SK-N-SH treated with all-trans-retinoic acid at 6 μM for 48 hours (cell line): ENCODE measurements around the gene TMEM14A.

Experiments used
- ARNTL ChIP-seq: fragments of 450-650 bp; formaldehyde crosslinking; IDR thresholded peaks from 2 replicates; pipeline ENCODE4 v1.5.0; 2020; ENCODE audit warnings: low read depth, mild to moderate bottlenecking, moderate library complexity, borderline replicate concordance
- ESRRG ChIP-seq: fragments of 250-450 bp; sonication (Bioruptor Pico); IDR thresholded peaks from 2 replicates; pipeline ENCODE4 v1.6.1; 2021; ENCODE audit warnings: mild to moderate bottlenecking
- SNAI2 ChIP-seq: fragments of 250-450 bp; sonication (Bioruptor Pico); IDR thresholded peaks from 2 replicates; pipeline ENCODE4 v1.5.0; 2020; ENCODE audit warnings: mild to moderate bottlenecking, moderate library complexity
- ZFP3 ChIP-seq: fragments of 250-450 bp; sonication (Bioruptor Pico); IDR thresholded peaks from 2 replicates; pipeline ENCODE4 v1.5.0; 2020; ENCODE audit warnings: mild to moderate bottlenecking, moderate library complexity
- ZFP30 ChIP-seq: fragments of 450-650 bp; formaldehyde crosslinking; IDR thresholded peaks from 2 replicates; pipeline ENCODE4 v1.5.0; 2022; ENCODE audit warnings: mild to moderate bottlenecking, moderate library complexity
- ZNF565 ChIP-seq: fragments of 450-650 bp; formaldehyde crosslinking; conservative IDR thresholded peaks from 2 replicates; pipeline ENCODE4 v1.5.0; 2020; ENCODE audit warnings: low read depth, mild to moderate bottlenecking, moderate library complexity
- TF ChIP-seq, protein P1 (sequence below): fragments of 250-450 bp; sonication (Bioruptor Pico); IDR thresholded peaks from 2 replicates; pipeline ENCODE4 v1.8.0; 2021; ENCODE audit warnings: low read depth, mild to moderate bottlenecking, moderate library complexity, borderline replicate concordance
- TF ChIP-seq, protein P2 (sequence below): fragments of 250-450 bp; sonication (Bioruptor Pico); IDR thresholded peaks from 2 replicates; pipeline ENCODE4 v1.8.0; 2020; ENCODE audit warnings: mild to moderate bottlenecking, moderate library complexity, borderline replicate concordance
- TF ChIP-seq, protein P3 (sequence below): fragments of 250-450 bp; sonication (Bioruptor Pico); IDR thresholded peaks from 2 replicates; pipeline ENCODE4 v1.5.1; 2021; ENCODE audit warnings: mild to moderate bottlenecking, moderate library complexity

- TF ChIP-seq, protein P1, sequence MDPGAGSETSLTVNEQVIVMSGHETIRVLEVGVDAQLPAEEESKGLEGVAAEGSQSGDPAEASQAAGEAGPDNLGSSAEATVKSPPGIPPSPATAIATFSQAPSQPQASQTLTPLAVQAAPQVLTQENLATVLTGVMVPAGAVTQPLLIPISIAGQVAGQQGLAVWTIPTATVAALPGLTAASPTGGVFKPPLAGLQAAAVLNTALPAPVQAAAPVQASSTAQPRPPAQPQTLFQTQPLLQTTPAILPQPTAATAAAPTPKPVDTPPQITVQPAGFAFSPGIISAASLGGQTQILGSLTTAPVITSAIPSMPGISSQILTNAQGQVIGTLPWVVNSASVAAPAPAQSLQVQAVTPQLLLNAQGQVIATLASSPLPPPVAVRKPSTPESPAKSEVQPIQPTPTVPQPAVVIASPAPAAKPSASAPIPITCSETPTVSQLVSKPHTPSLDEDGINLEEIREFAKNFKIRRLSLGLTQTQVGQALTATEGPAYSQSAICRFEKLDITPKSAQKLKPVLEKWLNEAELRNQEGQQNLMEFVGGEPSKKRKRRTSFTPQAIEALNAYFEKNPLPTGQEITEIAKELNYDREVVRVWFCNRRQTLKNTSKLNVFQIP (CRISPR knock-in tag), result no peak
- TF ChIP-seq ZFP30 (CRISPR knock-in tag) (no peak), ZNF565 (CRISPR knock-in tag) (no peak), ESRRG (no peak), ZFP3 (CRISPR knock-in tag) (no peak), ARNTL (CRISPR knock-in tag) (no peak), SNAI2 (no peak)
- TF ChIP-seq, protein P2, sequence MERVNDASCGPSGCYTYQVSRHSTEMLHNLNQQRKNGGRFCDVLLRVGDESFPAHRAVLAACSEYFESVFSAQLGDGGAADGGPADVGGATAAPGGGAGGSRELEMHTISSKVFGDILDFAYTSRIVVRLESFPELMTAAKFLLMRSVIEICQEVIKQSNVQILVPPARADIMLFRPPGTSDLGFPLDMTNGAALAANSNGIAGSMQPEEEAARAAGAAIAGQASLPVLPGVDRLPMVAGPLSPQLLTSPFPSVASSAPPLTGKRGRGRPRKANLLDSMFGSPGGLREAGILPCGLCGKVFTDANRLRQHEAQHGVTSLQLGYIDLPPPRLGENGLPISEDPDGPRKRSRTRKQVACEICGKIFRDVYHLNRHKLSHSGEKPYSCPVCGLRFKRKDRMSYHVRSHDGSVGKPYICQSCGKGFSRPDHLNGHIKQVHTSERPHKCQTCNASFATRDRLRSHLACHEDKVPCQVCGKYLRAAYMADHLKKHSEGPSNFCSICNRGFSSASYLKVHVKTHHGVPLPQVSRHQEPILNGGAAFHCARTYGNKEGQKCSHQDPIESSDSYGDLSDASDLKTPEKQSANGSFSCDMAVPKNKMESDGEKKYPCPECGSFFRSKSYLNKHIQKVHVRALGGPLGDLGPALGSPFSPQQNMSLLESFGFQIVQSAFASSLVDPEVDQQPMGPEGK (CRISPR knock-in tag), result no peak
- TF ChIP-seq, protein P3, sequence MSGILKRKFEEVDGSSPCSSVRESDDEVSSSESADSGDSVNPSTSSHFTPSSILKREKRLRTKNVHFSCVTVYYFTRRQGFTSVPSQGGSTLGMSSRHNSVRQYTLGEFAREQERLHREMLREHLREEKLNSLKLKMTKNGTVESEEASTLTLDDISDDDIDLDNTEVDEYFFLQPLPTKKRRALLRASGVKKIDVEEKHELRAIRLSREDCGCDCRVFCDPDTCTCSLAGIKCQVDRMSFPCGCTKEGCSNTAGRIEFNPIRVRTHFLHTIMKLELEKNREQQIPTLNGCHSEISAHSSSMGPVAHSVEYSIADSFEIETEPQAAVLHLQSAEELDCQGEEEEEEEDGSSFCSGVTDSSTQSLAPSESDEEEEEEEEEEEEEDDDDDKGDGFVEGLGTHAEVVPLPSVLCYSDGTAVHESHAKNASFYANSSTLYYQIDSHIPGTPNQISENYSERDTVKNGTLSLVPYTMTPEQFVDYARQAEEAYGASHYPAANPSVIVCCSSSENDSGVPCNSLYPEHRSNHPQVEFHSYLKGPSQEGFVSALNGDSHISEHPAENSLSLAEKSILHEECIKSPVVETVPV (CRISPR knock-in tag), result no peak
Measured at GRCh38 chr6:52707963-52708680, 37.2 kb downstream of the TMEM14A start.
